H1 (cell line): Measurements from ENCODE around the gene TMEM222. TPM values are rescaled to one million over a fixed set of nuclear protein-coding genes. Genes with fewer than 3 reads are reported as not detected.

Experiments used
- CTCF ChIA-PET: fragments of 300-600 bp; sonication (Branson Sonifier 250); formaldehyde crosslinking; loops from one replicate; lab custom pipeline; 2021; ENCODE audit not compliant: partially characterized antibody; lab: Charles Lee
- POLR2A ChIA-PET: fragments of 300-600 bp; sonication (Branson Sonifier 250); formaldehyde crosslinking; loops from one replicate; lab custom pipeline; 2021; ENCODE audit warnings: inconsistent platforms; ENCODE audit not compliant: partially characterized antibody; lab: Charles Lee
- DNase-seq, 2 experiments: peaks; one replicate each; pipeline versions ENCODE4 v3.0.0 to v3.0.0-alpha.2; 2010 to 2022; ENCODE audit warnings: low spot score in 2 of 2, low read depth in 1 of 2, mixed read lengths in 1 of 2
- FAIRE-seq: peaks from 2 replicates; lab custom pipeline; 2011; peaks lifted over from hg19 to GRCh38; lab: Jason Lieb, UNC
- H2AFZ ChIP-seq: 2 replicates; pipeline ENCODE4 v1.8.1; 2012; ENCODE audit warnings: low read length, inconsistent platforms
- H2AK5ac ChIP-seq: 2 replicates; pipeline ENCODE4 v1.6.1; 2013; ENCODE audit warnings: low read depth, low read length
- H2BK120ac ChIP-seq: replicated peaks from 2 replicates; pipeline ENCODE3; 2013; ENCODE audit warnings: low read depth, low read length, inconsistent platforms
- H2BK12ac ChIP-seq: 2 replicates; pipeline ENCODE4 v1.6.1; 2013; ENCODE audit warnings: low read depth, low read length
- H2BK15ac ChIP-seq: 2 replicates; pipeline ENCODE4 v1.6.1; 2013; ENCODE audit warnings: low read length
- H2BK20ac ChIP-seq: 2 replicates; pipeline ENCODE4 v1.6.1; 2013; ENCODE audit warnings: low read length
- H2BK5ac ChIP-seq: 2 replicates; pipeline ENCODE4 v1.6.1; 2013; ENCODE audit warnings: low read depth, low read length
- H3K14ac ChIP-seq: 2 replicates; pipeline ENCODE4 v1.6.1; 2013; ENCODE audit warnings: inconsistent platforms; ENCODE audit not compliant: insufficient read length
- H3K18ac ChIP-seq: 2 replicates; pipeline ENCODE4 v1.6.1; 2013; ENCODE audit warnings: low read length; ENCODE audit errors: extremely low read depth
- H3K23ac ChIP-seq: 2 replicates; pipeline ENCODE4 v1.6.1; 2013; ENCODE audit warnings: inconsistent platforms; ENCODE audit not compliant: insufficient read length
- H3K23me2 ChIP-seq: 2 replicates; pipeline ENCODE4 v1.6.1; 2013; ENCODE audit warnings: low read depth, low read length
- H3K27ac ChIP-seq: 2 replicates; pipeline ENCODE4 v1.6.1; 2011; ENCODE audit warnings: low read depth, low read length, inconsistent platforms
- H3K27me3 ChIP-seq, 4 experiments: replicated peaks in 1 of 4; 1 replicate in 1 of 4; 2 replicates in 3 of 4; pipeline versions ENCODE4 v1.6.1 to v1.8.1; 2011 to 2013; ENCODE audit warnings: low read length in 3 of 4, mild to moderate bottlenecking in 3 of 4, inconsistent platforms in 2 of 4, mixed read lengths in 2 of 4, moderate library complexity in 1 of 4; ENCODE audit not compliant: control insufficient read depth in 3 of 4, insufficient read depth in 3 of 4; ENCODE audit errors: extremely low read depth in 1 of 4
- H3K36me3 ChIP-seq, 4 experiments: 2 replicates each; pipeline versions ENCODE4 v1.6.1 to v1.8.1; 2011 to 2013; ENCODE audit warnings: mild to moderate bottlenecking in 4 of 4, low read length in 3 of 4, moderate library complexity in 2 of 4, control low read depth in 1 of 4, inconsistent platforms in 1 of 4; ENCODE audit not compliant: insufficient read depth in 4 of 4, control insufficient read depth in 2 of 4
- H3K4ac ChIP-seq: replicated peaks from 2 replicates; pipeline ENCODE3; 2013; ENCODE audit warnings: low read length, low read depth, mixed read lengths, inconsistent platforms; ENCODE audit not compliant: insufficient read length
- H3K4me1 ChIP-seq, 4 experiments: replicated peaks in 1 of 4; 1 replicate in 1 of 4; 2 replicates in 3 of 4; pipeline versions ENCODE4 v1.6.1 to v1.8.1; 2011 to 2013; ENCODE audit warnings: low read length in 3 of 4, inconsistent platforms in 2 of 4, mixed read lengths in 1 of 4; ENCODE audit not compliant: insufficient read depth in 4 of 4, control insufficient read depth in 3 of 4
- H3K4me2 ChIP-seq, 2 experiments: 2 replicates each; pipeline versions ENCODE4 v1.6.1 to v1.8.1; 2011 to 2013; ENCODE audit warnings: low read depth in 2 of 2, low read length in 2 of 2, control low read depth in 1 of 2, inconsistent platforms in 1 of 2, mild to moderate bottlenecking in 1 of 2; ENCODE audit not compliant: insufficient read depth in 1 of 2
- H3K4me3 ChIP-seq, 4 experiments: fragments of 200-600, 300-600 bp in 1 of 4; sonication (generic), shearing (Covaris generic), sonication (Bioruptor Twin) in 1 of 4; 2 replicates each; pipeline versions ENCODE4 v1.5.1 to v1.8.1; 2011 to 2016; ENCODE audit warnings: low read length in 4 of 4, low read depth in 3 of 4, control low read depth in 2 of 4, inconsistent platforms in 2 of 4, mild to moderate bottlenecking in 2 of 4, mixed read lengths in 1 of 4, moderate library complexity in 1 of 4; ENCODE audit not compliant: insufficient read depth in 2 of 4; ENCODE audit errors: extremely low read depth in 1 of 4
- H3K56ac ChIP-seq: replicated peaks from 2 replicates; pipeline ENCODE3; 2013; ENCODE audit warnings: low read depth, mild to moderate bottlenecking, mixed read lengths, low read length, inconsistent platforms; ENCODE audit not compliant: insufficient read length
- H3K79me1 ChIP-seq: 2 replicates; pipeline ENCODE4 v1.6.1; 2013; ENCODE audit warnings: low read depth, low read length, control low read depth
- H3K79me2 ChIP-seq, 2 experiments: 2 replicates each; pipeline versions ENCODE4 v1.6.1 to v1.8.1; 2012 to 2013; ENCODE audit warnings: low read length in 2 of 2, mild to moderate bottlenecking in 2 of 2, inconsistent platforms in 1 of 2; ENCODE audit not compliant: insufficient read depth in 2 of 2, control insufficient read depth in 1 of 2
- H3K9ac ChIP-seq, 4 experiments: replicated peaks in 1 of 4; 1 replicate in 1 of 4; 2 replicates in 3 of 4; pipeline versions ENCODE4 v1.6.1 to v1.8.1; 2011 to 2013; ENCODE audit warnings: low read depth in 3 of 4, low read length in 3 of 4, control low read depth in 2 of 4, mild to moderate bottlenecking in 2 of 4, moderate library complexity in 2 of 4, inconsistent platforms in 1 of 4; ENCODE audit errors: extremely low read depth in 1 of 4
- H3K9me3 ChIP-seq, 2 experiments: 2 replicates each; pipeline versions ENCODE4 v1.6.1 to v1.8.1; 2012 to 2013; ENCODE audit warnings: mild to moderate bottlenecking in 2 of 2, moderate library complexity in 2 of 2, control low read depth in 1 of 2, inconsistent platforms in 1 of 2, low read depth in 1 of 2, low read length in 1 of 2, mixed read lengths in 1 of 2; ENCODE audit not compliant: insufficient read depth in 2 of 2
- H4K20me1 ChIP-seq, 2 experiments: replicated peaks in 1 of 2; 2 replicates each; pipeline versions ENCODE3 to v1.8.1; 2011 to 2013; ENCODE audit warnings: inconsistent platforms in 2 of 2, low read length in 2 of 2, mild to moderate bottlenecking in 1 of 2; ENCODE audit not compliant: insufficient read depth in 2 of 2, control insufficient read depth in 1 of 2
- H4K5ac ChIP-seq: 2 replicates; pipeline ENCODE4 v1.6.1; 2013; ENCODE audit warnings: low read length, low read depth, mixed read lengths, inconsistent platforms; ENCODE audit not compliant: insufficient read length
- H4K8ac ChIP-seq: 2 replicates; pipeline ENCODE4 v1.8.0; 2013; ENCODE audit warnings: mild to moderate bottlenecking, moderate library complexity, low read length, inconsistent platforms; ENCODE audit not compliant: insufficient read depth; ENCODE audit errors: extremely low read depth
- H4K91ac ChIP-seq: replicated peaks from 2 replicates; pipeline ENCODE3; 2013; ENCODE audit warnings: low read length, mixed read lengths, inconsistent platforms; ENCODE audit not compliant: insufficient read length
- CHD2 ChIP-seq: IDR thresholded peaks from 2 replicates; pipeline ENCODE4 v1.6.1; 2012; ENCODE audit warnings: low read length, improper control_type of control experiment
- EP300 ChIP-seq, 2 experiments: IDR thresholded peaks; 1 replicate in 1 of 2; 2 replicates in 1 of 2; pipeline ENCODE4 v1.6.1; 2011 to 2012; ENCODE audit warnings: low read depth in 2 of 2, low read length in 2 of 2, mild to moderate bottlenecking in 2 of 2, borderline replicate concordance in 1 of 2, inconsistent platforms in 1 of 2, moderate library complexity in 1 of 2
- HDAC6 ChIP-seq: IDR thresholded peaks from one replicate; pipeline ENCODE4 v1.7.1; 2012; ENCODE audit warnings: low read depth, mild to moderate bottlenecking, inconsistent platforms, low read length, moderate library complexity
- JUND ChIP-seq: IDR thresholded peaks from 2 replicates; pipeline ENCODE4 v1.6.1; 2011; ENCODE audit warnings: mild to moderate bottlenecking, improper control_type of control experiment, low read length
- SIRT6 ChIP-seq: IDR thresholded peaks from one replicate; pipeline ENCODE4 v1.7.1; 2012; ENCODE audit warnings: low read length, inconsistent platforms
- SUZ12 ChIP-seq: fragments of 200-600 bp; sonication (generic); IDR thresholded peaks from 2 replicates; pipeline ENCODE4 v1.6.1; 2012; ENCODE audit warnings: mild to moderate bottlenecking, inconsistent platforms, low read length, moderate library complexity, mixed read lengths
- WGBS, 2 experiments: shearing (Covaris generic) in 1 of 2; methylation state at CpG; one replicate each; pipeline versions ENCODE4 v1.1.6 to v1.1.7; 2013 to 2015; ENCODE audit warnings: low lambda C conversion rate in 2 of 2, mixed read lengths in 2 of 2, inconsistent platforms in 1 of 2, low coverage in 1 of 2, missing lambda C conversion rate in 1 of 2; ENCODE audit not compliant: insufficient replicate concordance in 2 of 2, insufficient coverage in 1 of 2, insufficient read length in 1 of 2; ENCODE audit errors: extremely low coverage in 1 of 2, missing lambda C conversion rate in 1 of 2; 5-methylcytosine and 5-hydroxymethylcytosine counted together
- polyA plus RNA-seq, 7 experiments: library from polyadenylated mRNA; depleted of rRNA in 3 of 7; stranded (reverse) in 5 of 7; unstranded in 2 of 7; fragments of >200 nt in 5 of 7; fragments of 200-250 nt in 2 of 7; gene quantifications; 1 replicate in 5 of 7; 2 replicates in 1 of 7; 4 replicates in 1 of 7; pipeline versions ENCODE4 v1.2.1 to v1.2.3, GENCODE V29; 2011 to 2013; ENCODE audit warnings: missing spikeins in 2 of 7, mixed read lengths in 2 of 7
- total RNA-seq: library from RNA; stranded (reverse); fragmentation: NEBNext Ultra II Directional; extraction: Animal tissue kit (Norgen Biotek cat#: 25700); gene quantifications from 2 replicates; pipeline ENCODE4 v1.2.1, GENCODE V29; 2021
- TF ChIP-seq, protein P1 (sequence below): IDR thresholded peaks from 2 replicates; pipeline ENCODE4 v1.6.1; 2012; ENCODE audit warnings: low read length, inconsistent platforms

The TMEM222 gene
- total and polyA plus RNA-seq, 2 of the 8 experiments (the other 6 are each of a cell fraction or from before 2014, with no cell fraction given): 27.0 to 51.8 TPM

- WGBS, 2 experiments: 91% methylated on average over 5 of the region's 5 CpGs; no CpG with 5 or more reads in 1 of the 2 experiments
- Histone ChIP-seq H3K27me3 (no peaks in the 10 kb centered on the region), H2AFZ (no peak overlapping the region), H3K9ac (no peak overlapping the region), H3K79me1 (no peaks in the 10 kb centered on the region), H3K23ac (no peak overlapping the region), H4K91ac (no peak overlapping the region), H3K56ac (no peak overlapping the region), H3K23me2 (no peaks in the 10 kb centered on the region), H4K20me1 (no peaks in the 10 kb centered on the region), H2BK5ac (no peak overlapping the region), H3K18ac (no peak overlapping the region), H3K4me2 (no peak overlapping the region), H2BK12ac (no peak overlapping the region), H2BK120ac (no peak overlapping the region), H4K5ac (no peak overlapping the region), H2BK20ac (no peak overlapping the region), H3K27ac (no peak overlapping the region), H3K4me3 (no peak overlapping the region), H3K79me2 (no peaks in the 10 kb centered on the region), H3K4ac (no peak overlapping the region), H2BK15ac (no peak overlapping the region), H2AK5ac (no peak overlapping the region), H3K4me1 (no peaks in the 10 kb centered on the region), H3K9me3 (peaks cover 0 to 4% of the 10 kb centered on the region in 2 experiments; a peak in 1 of 4 replicates), H3K14ac (no peak overlapping the region), H4K8ac (no peak overlapping the region), H3K36me3 (no peaks in the 10 kb centered on the region; a peak in 1 of 8 replicates)
- POLR2A ChIA-PET: no interaction called here
- CTCF ChIA-PET: interaction anchor here (0.9 to 3.6 kb wide), 5 partner anchors 8 to 325 kb away, joined by 3 to 19 read pairs (median 4); no protein-coding TSS in a partner anchor
- TF ChIP-seq EP300 (IDR thresholded peaks at IDR 0.05; ENCODE audit: borderline replicate concordance in 1 of 2, low read depth in 2 of 2, low read length in 2 of 2): no peak
- no peak for TF ChIP-seq JUND
- TF ChIP-seq CHD2: no peak
- no peak for TF ChIP-seq HDAC6
- TF ChIP-seq SUZ12: no peak
- TF ChIP-seq, protein P1, sequence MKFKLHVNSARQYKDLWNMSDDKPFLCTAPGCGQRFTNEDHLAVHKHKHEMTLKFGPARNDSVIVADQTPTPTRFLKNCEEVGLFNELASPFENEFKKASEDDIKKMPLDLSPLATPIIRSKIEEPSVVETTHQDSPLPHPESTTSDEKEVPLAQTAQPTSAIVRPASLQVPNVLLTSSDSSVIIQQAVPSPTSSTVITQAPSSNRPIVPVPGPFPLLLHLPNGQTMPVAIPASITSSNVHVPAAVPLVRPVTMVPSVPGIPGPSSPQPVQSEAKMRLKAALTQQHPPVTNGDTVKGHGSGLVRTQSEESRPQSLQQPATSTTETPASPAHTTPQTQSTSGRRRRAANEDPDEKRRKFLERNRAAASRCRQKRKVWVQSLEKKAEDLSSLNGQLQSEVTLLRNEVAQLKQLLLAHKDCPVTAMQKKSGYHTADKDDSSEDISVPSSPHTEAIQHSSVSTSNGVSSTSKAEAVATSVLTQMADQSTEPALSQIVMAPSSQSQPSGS: no peak
- no peak for TF ChIP-seq SIRT6
- no peak for DNase-seq
- no peak for FAIRE-seq
Observed at GRCh38 chr1:27292106-27292505, 29.9 kb upstream of the TMEM222 start.
